H1 (cell line): ENCODE results near the gene ZMIZ1. TPM values are rescaled to one million over a fixed set of nuclear protein-coding genes. Genes with fewer than 3 reads are reported as not detected.

Experiments
- CTCF ChIA-PET: fragments of 300-600 bp; sonication (Branson Sonifier 250); formaldehyde crosslinking; loops from one replicate; lab custom pipeline; 2021; ENCODE audit not compliant: partially characterized antibody; lab: Charles Lee
- POLR2A ChIA-PET: fragments of 300-600 bp; sonication (Branson Sonifier 250); formaldehyde crosslinking; loops from one replicate; lab custom pipeline; 2021; ENCODE audit warnings: inconsistent platforms; ENCODE audit not compliant: partially characterized antibody; lab: Charles Lee
- DNase-seq, 2 experiments: peaks; one replicate each; pipeline versions ENCODE4 v3.0.0 to v3.0.0-alpha.2; 2010 to 2022; ENCODE audit warnings: low spot score in 2 of 2, low read depth in 1 of 2, mixed read lengths in 1 of 2
- FAIRE-seq: peaks from 2 replicates; lab custom pipeline; 2011; peaks lifted over from hg19 to GRCh38; lab: Jason Lieb, UNC
- H2AFZ ChIP-seq: 2 replicates; pipeline ENCODE4 v1.8.1; 2012; ENCODE audit warnings: low read length, inconsistent platforms
- H2AK5ac ChIP-seq: 2 replicates; pipeline ENCODE4 v1.6.1; 2013; ENCODE audit warnings: low read depth, low read length
- H2BK120ac ChIP-seq: replicated peaks from 2 replicates; pipeline ENCODE3; 2013; ENCODE audit warnings: low read depth, low read length, inconsistent platforms
- H2BK12ac ChIP-seq: 2 replicates; pipeline ENCODE4 v1.6.1; 2013; ENCODE audit warnings: low read depth, low read length
- H2BK15ac ChIP-seq: 2 replicates; pipeline ENCODE4 v1.6.1; 2013; ENCODE audit warnings: low read length
- H2BK20ac ChIP-seq: 2 replicates; pipeline ENCODE4 v1.6.1; 2013; ENCODE audit warnings: low read length
- H2BK5ac ChIP-seq: 2 replicates; pipeline ENCODE4 v1.6.1; 2013; ENCODE audit warnings: low read depth, low read length
- H3K14ac ChIP-seq: 2 replicates; pipeline ENCODE4 v1.6.1; 2013; ENCODE audit warnings: inconsistent platforms; ENCODE audit not compliant: insufficient read length
- H3K18ac ChIP-seq: 2 replicates; pipeline ENCODE4 v1.6.1; 2013; ENCODE audit warnings: low read length; ENCODE audit errors: extremely low read depth
- H3K23ac ChIP-seq: 2 replicates; pipeline ENCODE4 v1.6.1; 2013; ENCODE audit warnings: inconsistent platforms; ENCODE audit not compliant: insufficient read length
- H3K23me2 ChIP-seq: 2 replicates; pipeline ENCODE4 v1.6.1; 2013; ENCODE audit warnings: low read depth, low read length
- H3K27ac ChIP-seq: 2 replicates; pipeline ENCODE4 v1.6.1; 2011; ENCODE audit warnings: low read depth, low read length, inconsistent platforms
- H3K27me3 ChIP-seq, 4 experiments: replicated peaks in 1 of 4; 1 replicate in 1 of 4; 2 replicates in 3 of 4; pipeline versions ENCODE4 v1.6.1 to v1.8.1; 2011 to 2013; ENCODE audit warnings: low read length in 3 of 4, mild to moderate bottlenecking in 3 of 4, inconsistent platforms in 2 of 4, mixed read lengths in 2 of 4, moderate library complexity in 1 of 4; ENCODE audit not compliant: control insufficient read depth in 3 of 4, insufficient read depth in 3 of 4; ENCODE audit errors: extremely low read depth in 1 of 4
- H3K36me3 ChIP-seq, 4 experiments: 2 replicates each; pipeline versions ENCODE4 v1.6.1 to v1.8.1; 2011 to 2013; ENCODE audit warnings: mild to moderate bottlenecking in 4 of 4, low read length in 3 of 4, moderate library complexity in 2 of 4, control low read depth in 1 of 4, inconsistent platforms in 1 of 4; ENCODE audit not compliant: insufficient read depth in 4 of 4, control insufficient read depth in 2 of 4
- H3K4ac ChIP-seq: replicated peaks from 2 replicates; pipeline ENCODE3; 2013; ENCODE audit warnings: low read length, low read depth, mixed read lengths, inconsistent platforms; ENCODE audit not compliant: insufficient read length
- H3K4me1 ChIP-seq, 4 experiments: replicated peaks in 1 of 4; 1 replicate in 1 of 4; 2 replicates in 3 of 4; pipeline versions ENCODE4 v1.6.1 to v1.8.1; 2011 to 2013; ENCODE audit warnings: low read length in 3 of 4, inconsistent platforms in 2 of 4, mixed read lengths in 1 of 4; ENCODE audit not compliant: insufficient read depth in 4 of 4, control insufficient read depth in 3 of 4
- H3K4me2 ChIP-seq, 2 experiments: 2 replicates each; pipeline versions ENCODE4 v1.6.1 to v1.8.1; 2011 to 2013; ENCODE audit warnings: low read depth in 2 of 2, low read length in 2 of 2, control low read depth in 1 of 2, inconsistent platforms in 1 of 2, mild to moderate bottlenecking in 1 of 2; ENCODE audit not compliant: insufficient read depth in 1 of 2
- H3K4me3 ChIP-seq, 4 experiments: fragments of 200-600, 300-600 bp in 1 of 4; sonication (generic), shearing (Covaris generic), sonication (Bioruptor Twin) in 1 of 4; 2 replicates each; pipeline versions ENCODE4 v1.5.1 to v1.8.1; 2011 to 2016; ENCODE audit warnings: low read length in 4 of 4, low read depth in 3 of 4, control low read depth in 2 of 4, inconsistent platforms in 2 of 4, mild to moderate bottlenecking in 2 of 4, mixed read lengths in 1 of 4, moderate library complexity in 1 of 4; ENCODE audit not compliant: insufficient read depth in 2 of 4; ENCODE audit errors: extremely low read depth in 1 of 4
- H3K56ac ChIP-seq: replicated peaks from 2 replicates; pipeline ENCODE3; 2013; ENCODE audit warnings: low read depth, mild to moderate bottlenecking, mixed read lengths, low read length, inconsistent platforms; ENCODE audit not compliant: insufficient read length
- H3K79me1 ChIP-seq: 2 replicates; pipeline ENCODE4 v1.6.1; 2013; ENCODE audit warnings: low read depth, low read length, control low read depth
- H3K79me2 ChIP-seq, 2 experiments: 2 replicates each; pipeline versions ENCODE4 v1.6.1 to v1.8.1; 2012 to 2013; ENCODE audit warnings: low read length in 2 of 2, mild to moderate bottlenecking in 2 of 2, inconsistent platforms in 1 of 2; ENCODE audit not compliant: insufficient read depth in 2 of 2, control insufficient read depth in 1 of 2
- H3K9ac ChIP-seq, 4 experiments: replicated peaks in 1 of 4; 1 replicate in 1 of 4; 2 replicates in 3 of 4; pipeline versions ENCODE4 v1.6.1 to v1.8.1; 2011 to 2013; ENCODE audit warnings: low read depth in 3 of 4, low read length in 3 of 4, control low read depth in 2 of 4, mild to moderate bottlenecking in 2 of 4, moderate library complexity in 2 of 4, inconsistent platforms in 1 of 4; ENCODE audit errors: extremely low read depth in 1 of 4
- H3K9me3 ChIP-seq, 2 experiments: 2 replicates each; pipeline versions ENCODE4 v1.6.1 to v1.8.1; 2012 to 2013; ENCODE audit warnings: mild to moderate bottlenecking in 2 of 2, moderate library complexity in 2 of 2, control low read depth in 1 of 2, inconsistent platforms in 1 of 2, low read depth in 1 of 2, low read length in 1 of 2, mixed read lengths in 1 of 2; ENCODE audit not compliant: insufficient read depth in 2 of 2
- H4K20me1 ChIP-seq, 2 experiments: replicated peaks in 1 of 2; 2 replicates each; pipeline versions ENCODE3 to v1.8.1; 2011 to 2013; ENCODE audit warnings: inconsistent platforms in 2 of 2, low read length in 2 of 2, mild to moderate bottlenecking in 1 of 2; ENCODE audit not compliant: insufficient read depth in 2 of 2, control insufficient read depth in 1 of 2
- H4K5ac ChIP-seq: 2 replicates; pipeline ENCODE4 v1.6.1; 2013; ENCODE audit warnings: low read length, low read depth, mixed read lengths, inconsistent platforms; ENCODE audit not compliant: insufficient read length
- H4K8ac ChIP-seq: 2 replicates; pipeline ENCODE4 v1.8.0; 2013; ENCODE audit warnings: mild to moderate bottlenecking, moderate library complexity, low read length, inconsistent platforms; ENCODE audit not compliant: insufficient read depth; ENCODE audit errors: extremely low read depth
- H4K91ac ChIP-seq: replicated peaks from 2 replicates; pipeline ENCODE3; 2013; ENCODE audit warnings: low read length, mixed read lengths, inconsistent platforms; ENCODE audit not compliant: insufficient read length
- CBX8 ChIP-seq: fragments of 300-800, 300-1000 bp; sonication (generic); IDR thresholded peaks from 2 replicates; pipeline ENCODE4 v1.7.1; 2016; ENCODE audit warnings: low read depth, low read length, borderline replicate concordance
- POLR2A ChIP-seq, 2 experiments: IDR thresholded peaks; 1 replicate in 1 of 2; 2 replicates in 1 of 2; pipeline ENCODE4 v1.6.1; 2011; ENCODE audit warnings: low read depth in 2 of 2, low read length in 2 of 2, mild to moderate bottlenecking in 2 of 2; ENCODE audit errors: control extremely low read depth in 1 of 2
- TAF7 ChIP-seq: optimal IDR thresholded peaks from 2 replicates; pipeline ENCODE3; 2011; ENCODE audit warnings: low read depth, mild to moderate bottlenecking, inconsistent platforms, low read length, moderate library complexity, borderline replicate concordance
- WGBS, 2 experiments: shearing (Covaris generic) in 1 of 2; methylation state at CpG; one replicate each; pipeline versions ENCODE4 v1.1.6 to v1.1.7; 2013 to 2015; ENCODE audit warnings: low lambda C conversion rate in 2 of 2, mixed read lengths in 2 of 2, inconsistent platforms in 1 of 2, low coverage in 1 of 2, missing lambda C conversion rate in 1 of 2; ENCODE audit not compliant: insufficient replicate concordance in 2 of 2, insufficient coverage in 1 of 2, insufficient read length in 1 of 2; ENCODE audit errors: extremely low coverage in 1 of 2, missing lambda C conversion rate in 1 of 2; 5-methylcytosine and 5-hydroxymethylcytosine counted together
- polyA plus RNA-seq, 7 experiments: library from polyadenylated mRNA; depleted of rRNA in 3 of 7; stranded (reverse) in 5 of 7; unstranded in 2 of 7; fragments of >200 nt in 5 of 7; fragments of 200-250 nt in 2 of 7; gene quantifications; 1 replicate in 5 of 7; 2 replicates in 1 of 7; 4 replicates in 1 of 7; pipeline versions ENCODE4 v1.2.1 to v1.2.3, GENCODE V29; 2011 to 2013; ENCODE audit warnings: missing spikeins in 2 of 7, mixed read lengths in 2 of 7
- total RNA-seq: library from RNA; stranded (reverse); fragmentation: NEBNext Ultra II Directional; extraction: Animal tissue kit (Norgen Biotek cat#: 25700); gene quantifications from 2 replicates; pipeline ENCODE4 v1.2.1, GENCODE V29; 2021

Gene ZMIZ1
- total and polyA plus RNA-seq, 2 of the 8 experiments (the other 6 are each of a cell fraction or from before 2014, with no cell fraction given), result 8.1 to 28.0 TPM

- DNase-seq (no peak), FAIRE-seq (no peak)
- Histone ChIP-seq H2BK12ac (no peak overlapping the region), H3K4me1 (peaks cover 0 to 6% (median 1%) of the 10 kb centered on the region in 4 experiments; a peak in 3 of 7 replicates), H3K4ac (no peak overlapping the region), H3K27me3 (no peaks in the 10 kb centered on the region), H2BK120ac (no peak overlapping the region)
- no peak for TF ChIP-seq POLR2A (IDR thresholded peaks at IDR 0.05; ENCODE audit: control extremely low read depth in 1 of 2, low read depth in 2 of 2, low read length in 2 of 2)
- no peak for TF ChIP-seq CBX8
- no peak for TF ChIP-seq TAF7
- TF ChIP-seq, all 59 proteins: peak for 0
- 95% methylated on average over 4 of the region's 4 CpGs; no CpG with 5 or more reads in 1 of the 2 experiments for WGBS, 2 experiments
- Histone ChIP-seq H3K9me3 (no peaks in the 10 kb centered on the region), H3K9ac (no peak overlapping the region), H2AK5ac (no peak overlapping the region), H2AFZ (no peak overlapping the region), H3K79me1 (no peaks in the 10 kb centered on the region), H3K56ac (no peak overlapping the region), H4K8ac (no peak overlapping the region), H2BK15ac (no peak overlapping the region), H4K20me1 (peaks cover 0 to 2% of the 10 kb centered on the region in 2 experiments), H4K91ac (no peak overlapping the region), H3K23me2 (peaks cover 4% of the 10 kb centered on the region; the same call in 1 of the 2 replicates), H3K4me2 (no peak overlapping the region), H2BK5ac (no peak overlapping the region), H3K79me2 (no peaks in the 10 kb centered on the region), H3K4me3 (no peak overlapping the region), H3K36me3 (no peaks in the 10 kb centered on the region), H3K27ac (no peak overlapping the region), H2BK20ac (no peak overlapping the region), H3K23ac (no peak overlapping the region), H4K5ac (no peak overlapping the region), H3K14ac (no peak overlapping the region), H3K18ac (no peak overlapping the region)
- ChIA-PET CTCF (interaction anchor here (0.6 to 0.8 kb wide), 3 partner anchors 104 to 603 kb away, joined by 3 to 6 read pairs (median 3); no protein-coding TSS in a partner anchor), POLR2A (no interaction called here)
Measured at GRCh38 chr10:79028056-79028430, 40.7 kb upstream of the ZMIZ1 start.
